ENCODE results near the gene FAM118B. TPM values are rescaled to one million over a fixed set of nuclear protein-coding genes. Genes with fewer than 3 reads are reported as not detected.

The FAM118B gene
- polyA plus RNA-seq, 1 of the 3 experiments (the other 2 are of a cell fraction): 19.5 TPM

DNA sequence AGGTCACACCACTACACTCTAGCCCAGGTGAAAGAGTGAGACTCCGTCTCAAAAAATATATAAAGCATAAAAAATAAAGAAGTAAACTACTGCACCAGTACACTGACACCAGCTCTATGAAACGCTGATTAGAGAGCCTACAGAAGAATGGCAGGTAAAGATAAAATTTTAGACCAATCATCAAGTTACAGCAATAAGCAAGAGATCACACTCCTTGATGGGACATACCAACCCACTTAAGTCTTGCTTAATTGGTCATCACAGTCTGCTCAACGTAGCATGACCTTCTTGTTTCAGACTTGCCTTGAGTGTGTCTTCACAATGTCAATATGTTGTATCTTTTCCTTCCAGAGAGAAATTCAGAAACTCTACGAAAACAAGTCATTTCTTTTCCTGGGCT, 44.6 kb downstream of the FAM118B start:
- DNase-seq: no peak

More for the DNA sequence above, 44.6 kb downstream of the FAM118B start:
- H3K9me2 ChIP-seq: no peaks in the 10 kb centered on the region
- no peak overlapping the region for H2AFZ ChIP-seq (ENCODE audit: low read depth)
- no peaks in the 10 kb centered on the region for H4K20me1 ChIP-seq (ENCODE audit: insufficient read depth)
- H3F3A ChIP-seq (replicated peaks; ENCODE audit: insufficient read depth): peaks cover 23% of the 10 kb centered on the region
- H3K27me3 ChIP-seq (ENCODE audit: insufficient read depth): no peaks in the 10 kb centered on the region
- H3K36me3 ChIP-seq (replicated peaks in 1 of 2; ENCODE audit: control insufficient read depth in 1 of 2, insufficient read depth in 2 of 2, low read length in 1 of 2): peaks cover 23 to 37% of the 10 kb centered on the region in 2 experiments
- TF ChIP-seq POLR2AphosphoS5 (IDR thresholded peaks at IDR 0.05; ENCODE audit: low read depth, low read length) (no peak), RAD21 (IDR thresholded peaks at IDR 0.05; ENCODE audit: low read length) (no peak), JUND (IDR thresholded peaks at IDR 0.05) (no peak), MXI1 (IDR thresholded peaks at IDR 0.05; ENCODE audit: low read depth, low read length) (no peak), TAF1 (IDR thresholded peaks at IDR 0.05; ENCODE audit: borderline replicate concordance, low read depth, low read length) (no peak), SMC3 (IDR thresholded peaks at IDR 0.05; ENCODE audit: low read depth, low read length) (no peak), RFX5 (IDR thresholded peaks at IDR 0.05; ENCODE audit: low read length) (no peak), ELF1 (IDR thresholded peaks at IDR 0.05) (no peak), NRF1 (IDR thresholded peaks at IDR 0.05; ENCODE audit: low read depth, low read length) (no peak), TEAD4 (IDR thresholded peaks at IDR 0.05; ENCODE audit: borderline replicate concordance, insufficient read depth) (no peak), EP300 (IDR thresholded peaks at IDR 0.05; ENCODE audit: borderline replicate concordance in 1 of 2, low read depth in 1 of 2, low read length in 1 of 2) (no peak), RXRA (IDR thresholded peaks at IDR 0.05; ENCODE audit: borderline replicate concordance, low read depth) (no peak)
- TF ChIP-seq, protein P1, sequence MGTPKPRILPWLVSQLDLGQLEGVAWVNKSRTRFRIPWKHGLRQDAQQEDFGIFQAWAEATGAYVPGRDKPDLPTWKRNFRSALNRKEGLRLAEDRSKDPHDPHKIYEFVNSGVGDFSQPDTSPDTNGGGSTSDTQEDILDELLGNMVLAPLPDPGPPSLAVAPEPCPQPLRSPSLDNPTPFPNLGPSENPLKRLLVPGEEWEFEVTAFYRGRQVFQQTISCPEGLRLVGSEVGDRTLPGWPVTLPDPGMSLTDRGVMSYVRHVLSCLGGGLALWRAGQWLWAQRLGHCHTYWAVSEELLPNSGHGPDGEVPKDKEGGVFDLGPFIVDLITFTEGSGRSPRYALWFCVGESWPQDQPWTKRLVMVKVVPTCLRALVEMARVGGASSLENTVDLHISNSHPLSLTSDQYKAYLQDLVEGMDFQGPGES (IDR thresholded peaks at IDR 0.05; ENCODE audit: low read depth, low read length): no peak
- TF ChIP-seq, protein P2, sequence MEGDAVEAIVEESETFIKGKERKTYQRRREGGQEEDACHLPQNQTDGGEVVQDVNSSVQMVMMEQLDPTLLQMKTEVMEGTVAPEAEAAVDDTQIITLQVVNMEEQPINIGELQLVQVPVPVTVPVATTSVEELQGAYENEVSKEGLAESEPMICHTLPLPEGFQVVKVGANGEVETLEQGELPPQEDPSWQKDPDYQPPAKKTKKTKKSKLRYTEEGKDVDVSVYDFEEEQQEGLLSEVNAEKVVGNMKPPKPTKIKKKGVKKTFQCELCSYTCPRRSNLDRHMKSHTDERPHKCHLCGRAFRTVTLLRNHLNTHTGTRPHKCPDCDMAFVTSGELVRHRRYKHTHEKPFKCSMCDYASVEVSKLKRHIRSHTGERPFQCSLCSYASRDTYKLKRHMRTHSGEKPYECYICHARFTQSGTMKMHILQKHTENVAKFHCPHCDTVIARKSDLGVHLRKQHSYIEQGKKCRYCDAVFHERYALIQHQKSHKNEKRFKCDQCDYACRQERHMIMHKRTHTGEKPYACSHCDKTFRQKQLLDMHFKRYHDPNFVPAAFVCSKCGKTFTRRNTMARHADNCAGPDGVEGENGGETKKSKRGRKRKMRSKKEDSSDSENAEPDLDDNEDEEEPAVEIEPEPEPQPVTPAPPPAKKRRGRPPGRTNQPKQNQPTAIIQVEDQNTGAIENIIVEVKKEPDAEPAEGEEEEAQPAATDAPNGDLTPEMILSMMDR (IDR thresholded peaks at IDR 0.05): no peak
- TF ChIP-seq, protein P3, sequence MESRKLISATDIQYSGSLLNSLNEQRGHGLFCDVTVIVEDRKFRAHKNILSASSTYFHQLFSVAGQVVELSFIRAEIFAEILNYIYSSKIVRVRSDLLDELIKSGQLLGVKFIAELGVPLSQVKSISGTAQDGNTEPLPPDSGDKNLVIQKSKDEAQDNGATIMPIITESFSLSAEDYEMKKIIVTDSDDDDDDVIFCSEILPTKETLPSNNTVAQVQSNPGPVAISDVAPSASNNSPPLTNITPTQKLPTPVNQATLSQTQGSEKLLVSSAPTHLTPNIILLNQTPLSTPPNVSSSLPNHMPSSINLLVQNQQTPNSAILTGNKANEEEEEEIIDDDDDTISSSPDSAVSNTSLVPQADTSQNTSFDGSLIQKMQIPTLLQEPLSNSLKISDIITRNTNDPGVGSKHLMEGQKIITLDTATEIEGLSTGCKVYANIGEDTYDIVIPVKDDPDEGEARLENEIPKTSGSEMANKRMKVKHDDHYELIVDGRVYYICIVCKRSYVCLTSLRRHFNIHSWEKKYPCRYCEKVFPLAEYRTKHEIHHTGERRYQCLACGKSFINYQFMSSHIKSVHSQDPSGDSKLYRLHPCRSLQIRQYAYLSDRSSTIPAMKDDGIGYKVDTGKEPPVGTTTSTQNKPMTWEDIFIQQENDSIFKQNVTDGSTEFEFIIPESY (IDR thresholded peaks at IDR 0.05; ENCODE audit: borderline replicate concordance, low read depth): no peak
- TF ChIP-seq, protein P4, sequence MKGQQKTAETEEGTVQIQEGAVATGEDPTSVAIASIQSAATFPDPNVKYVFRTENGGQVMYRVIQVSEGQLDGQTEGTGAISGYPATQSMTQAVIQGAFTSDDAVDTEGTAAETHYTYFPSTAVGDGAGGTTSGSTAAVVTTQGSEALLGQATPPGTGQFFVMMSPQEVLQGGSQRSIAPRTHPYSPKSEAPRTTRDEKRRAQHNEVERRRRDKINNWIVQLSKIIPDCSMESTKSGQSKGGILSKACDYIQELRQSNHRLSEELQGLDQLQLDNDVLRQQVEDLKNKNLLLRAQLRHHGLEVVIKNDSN (IDR thresholded peaks at IDR 0.05; ENCODE audit: borderline replicate concordance, low read depth): no peak
- no peaks in the 10 kb centered on the region for H3K79me2 ChIP-seq (ENCODE audit: insufficient read depth)
- H3K4me3 ChIP-seq (ENCODE audit: low read depth in 2 of 2, low read length in 1 of 2): no peak overlapping the region
- H3K4me1 ChIP-seq (ENCODE audit: control insufficient read depth in 1 of 2, insufficient read depth in 2 of 2, low read depth in 1 of 2, low read length in 1 of 2): peaks cover 3 to 8% of the 10 kb centered on the region in 2 experiments; a peak in 3 of 4 replicates
- no peak overlapping the region for H3K9ac ChIP-seq
- H3K9me3 ChIP-seq: no peaks in the 10 kb centered on the region
- no peak overlapping the region for H3K27ac ChIP-seq (ENCODE audit: low read depth in 2 of 2, low read length in 1 of 2)
- POLR2A ChIA-PET: no interaction called here
- CTCF ChIA-PET: no interaction called here
- WGBS (ENCODE audit: low lambda C conversion rate): 94% methylated on average over 4 of the region's 4 CpGs
- H3K4me2 ChIP-seq: no peak overlapping the region
